HTR-8/SVneo (cell line): ENCODE data around the gene CCIN.

Experiments
- DNase-seq: peaks from one replicate; pipeline ENCODE4 v3.0.0; 2011; ENCODE audit warnings: low spot score, mixed read lengths; ENCODE audit not compliant: insufficient read length
- FAIRE-seq: peaks from 2 replicates; lab custom pipeline; 2011; peaks lifted over from hg19 to GRCh38; lab: Jason Lieb, UNC

Gene CCIN

GRCh38 chr9:36218011-36218410 is 48.8 kb downstream of the CCIN start:
- DNase-seq (no peak), FAIRE-seq (no peak)

DNA sequence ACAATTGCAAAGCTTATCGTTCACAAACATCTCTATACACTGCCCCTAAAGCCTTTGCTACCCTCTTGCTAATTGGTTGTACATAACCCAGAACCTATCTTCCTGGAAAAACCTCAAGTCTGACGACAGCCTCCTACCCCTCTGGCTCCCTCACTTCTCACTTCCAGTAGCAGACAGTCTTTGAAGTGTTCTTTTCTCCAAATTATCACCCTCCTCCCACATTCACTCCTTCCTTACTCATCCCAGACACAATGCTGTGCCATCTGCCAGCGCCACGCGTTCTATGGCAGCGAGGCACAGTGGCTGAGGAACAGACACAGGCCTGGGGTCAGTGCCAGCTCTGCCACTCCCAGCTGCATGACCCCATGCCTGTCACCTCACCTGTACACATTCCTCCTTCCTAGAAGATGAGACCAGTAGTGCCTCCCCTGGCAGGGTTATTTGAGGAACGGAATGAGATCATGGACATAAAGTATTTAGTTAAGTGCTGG is 49.3 kb downstream of the CCIN start:
- DNase-seq, result no peak
- FAIRE-seq, result no peak
